ENCODE results near the gene LAMA1. TPM values are rescaled to one million over a fixed set of nuclear protein-coding genes. Genes with fewer than 3 reads are reported as not detected.

LAMA1 gene
- total RNA-seq, 1 experiment from 2014 or later = not detected

DNA sequence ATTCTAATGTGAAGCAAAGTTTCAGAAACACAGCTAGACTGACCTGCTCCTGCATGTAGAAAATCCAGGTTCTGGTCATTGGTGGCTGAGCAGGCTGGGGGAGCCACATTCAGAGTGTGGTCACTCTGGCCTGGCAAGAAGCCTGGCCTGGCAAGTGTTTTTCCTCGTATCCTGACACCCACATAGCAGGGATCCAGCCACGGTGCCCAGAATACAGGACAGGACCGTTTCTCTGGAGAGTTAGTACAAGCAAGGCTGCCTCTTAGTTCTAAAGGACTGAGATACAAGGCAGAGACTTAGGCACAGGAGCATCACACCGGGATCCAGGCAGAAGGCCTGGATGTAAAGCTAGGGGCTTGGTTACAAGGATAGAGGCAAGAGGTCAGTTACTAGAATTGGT, 4.8 kb upstream of the LAMA1 start:
- H2AFZ ChIP-seq (ENCODE audit: low read length) = no peak overlapping the region
- no peak overlapping the region for H3K4me2 ChIP-seq (ENCODE audit: low read depth, low read length, poor library complexity, severe bottlenecking)
- no peak overlapping the region for H3K27ac ChIP-seq (ENCODE audit: low read length)
- H3K4me3 ChIP-seq (ENCODE audit: low read length) = no peak overlapping the region
- DNase-seq = no peak
- no peaks in the 10 kb centered on the region for H3K79me2 ChIP-seq (ENCODE audit: low read length)
- H4K20me1 ChIP-seq (ENCODE audit: insufficient read depth, low read depth, low read length) = no peaks in the 10 kb centered on the region
- no peaks in the 10 kb centered on the region for H3K9me2 ChIP-seq (replicated peaks; ENCODE audit: insufficient read depth, low read length)
- H3K9ac ChIP-seq (ENCODE audit: low read length) = no peak overlapping the region
- no peaks in the 10 kb centered on the region for H3K36me3 ChIP-seq (ENCODE audit: insufficient read depth, low read length)
- no peaks in the 10 kb centered on the region for H3K4me1 ChIP-seq (ENCODE audit: low read length)
- H3K9me3 ChIP-seq (ENCODE audit: low read length) = no peaks in the 10 kb centered on the region
- H3K27me3 ChIP-seq (ENCODE audit: low read length) = no peaks in the 10 kb centered on the region

DNA sequence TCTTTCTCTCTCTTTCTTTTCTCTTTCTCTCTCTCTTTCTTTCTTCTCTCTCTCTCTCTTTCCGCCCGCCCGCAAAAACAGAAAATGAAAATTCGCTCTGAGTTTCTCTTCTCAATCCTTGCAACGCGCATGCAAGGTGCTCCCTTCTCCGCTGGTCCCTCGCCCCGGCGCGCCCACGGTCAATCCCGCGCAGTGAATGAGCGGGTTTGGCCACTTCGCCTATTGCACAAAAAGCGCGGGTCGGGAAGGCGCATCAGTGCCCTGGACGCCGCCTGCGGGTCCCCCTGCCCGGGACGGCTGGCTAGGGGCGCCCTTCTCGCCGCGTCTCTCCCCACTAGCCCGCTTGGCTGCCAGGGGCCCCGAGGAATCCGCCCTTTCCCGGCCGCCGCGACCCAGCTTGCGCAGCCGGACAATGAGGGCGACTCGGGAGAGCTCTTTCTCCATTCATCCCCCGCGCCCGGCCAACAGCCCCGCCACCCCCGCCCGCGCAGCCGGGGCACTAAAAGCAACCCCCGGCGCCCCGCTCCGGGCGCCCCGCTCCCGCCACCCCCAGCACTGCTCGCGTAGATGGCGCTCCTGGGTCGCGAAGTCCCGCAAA, 706 bp downstream of the LAMA1 start:
- H3K36me3 ChIP-seq (ENCODE audit: insufficient read depth, low read length) = no peaks in the 10 kb centered on the region
- H3K27me3 ChIP-seq (ENCODE audit: low read length) = no peaks in the 10 kb centered on the region
- H3K4me2 ChIP-seq (ENCODE audit: low read depth, low read length, poor library complexity, severe bottlenecking) = no peak overlapping the region
- H3K9me2 ChIP-seq (replicated peaks; ENCODE audit: insufficient read depth, low read length) = no peaks in the 10 kb centered on the region
- no peaks in the 10 kb centered on the region for H3K9me3 ChIP-seq (ENCODE audit: low read length)
- H3K4me1 ChIP-seq (ENCODE audit: low read length) = no peaks in the 10 kb centered on the region
- no peak overlapping the region for H3K27ac ChIP-seq (ENCODE audit: low read length)
- no peak for DNase-seq
- H3K9ac ChIP-seq (ENCODE audit: low read length) = no peak overlapping the region
- no peak overlapping the region for H3K4me3 ChIP-seq (ENCODE audit: low read length)
- H4K20me1 ChIP-seq (ENCODE audit: insufficient read depth, low read depth, low read length) = no peaks in the 10 kb centered on the region
- no peak overlapping the region for H2AFZ ChIP-seq (ENCODE audit: low read length)
- H3K79me2 ChIP-seq (ENCODE audit: low read length) = no peaks in the 10 kb centered on the region

DNA sequence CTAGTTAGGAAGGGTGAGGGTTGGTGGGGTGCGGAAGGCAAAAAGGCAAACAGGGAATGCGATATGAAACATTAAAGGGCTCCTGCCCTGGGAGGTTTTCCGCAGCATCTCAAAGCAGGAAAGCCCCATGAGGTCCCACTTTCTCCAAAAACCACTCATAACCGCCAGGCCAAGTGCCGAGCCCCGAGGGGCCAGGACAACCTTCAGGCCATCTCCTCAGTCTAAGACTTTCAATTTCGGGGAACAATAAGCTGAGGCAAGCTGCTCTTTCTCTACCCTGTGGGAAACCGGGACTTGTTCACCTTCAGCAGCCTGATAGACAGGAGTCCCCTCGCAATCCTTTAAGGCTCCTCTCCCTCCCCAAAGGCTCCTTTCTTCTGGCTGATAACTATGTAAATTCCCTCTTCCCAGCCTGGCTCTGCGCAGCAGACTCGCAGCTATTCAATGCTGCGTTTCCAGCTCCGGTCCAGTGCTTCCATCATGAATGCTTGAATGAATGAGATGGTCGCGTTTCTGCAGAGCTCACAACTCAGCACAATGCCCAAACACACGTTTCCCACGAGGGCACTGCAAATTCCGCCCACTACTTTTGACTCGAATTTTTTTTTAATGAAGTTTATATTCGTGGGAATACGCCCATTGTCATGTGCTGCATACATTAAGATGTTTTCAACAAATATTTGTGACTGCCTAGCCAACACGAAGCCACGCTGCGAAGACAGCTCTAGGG, 1.4 kb downstream of the LAMA1 start:
- H3K9me3 ChIP-seq (ENCODE audit: low read length) = no peaks in the 10 kb centered on the region
- no peaks in the 10 kb centered on the region for H3K27me3 ChIP-seq (ENCODE audit: low read length)
- H3K4me1 ChIP-seq (ENCODE audit: low read length) = no peaks in the 10 kb centered on the region
- no peaks in the 10 kb centered on the region for H3K9me2 ChIP-seq (replicated peaks; ENCODE audit: insufficient read depth, low read length)
- no peak overlapping the region for H2AFZ ChIP-seq (ENCODE audit: low read length)
- H3K79me2 ChIP-seq (ENCODE audit: low read length) = no peaks in the 10 kb centered on the region
- H3K4me2 ChIP-seq (ENCODE audit: low read depth, low read length, poor library complexity, severe bottlenecking) = no peak overlapping the region
- H3K4me3 ChIP-seq (ENCODE audit: low read length) = no peak overlapping the region
- no peak overlapping the region for H3K9ac ChIP-seq (ENCODE audit: low read length)
- no peaks in the 10 kb centered on the region for H4K20me1 ChIP-seq (ENCODE audit: insufficient read depth, low read depth, low read length)
- H3K36me3 ChIP-seq (ENCODE audit: insufficient read depth, low read length) = no peaks in the 10 kb centered on the region
- H3K27ac ChIP-seq (ENCODE audit: low read length) = no peak overlapping the region
- DNase-seq = no peak

DNA sequence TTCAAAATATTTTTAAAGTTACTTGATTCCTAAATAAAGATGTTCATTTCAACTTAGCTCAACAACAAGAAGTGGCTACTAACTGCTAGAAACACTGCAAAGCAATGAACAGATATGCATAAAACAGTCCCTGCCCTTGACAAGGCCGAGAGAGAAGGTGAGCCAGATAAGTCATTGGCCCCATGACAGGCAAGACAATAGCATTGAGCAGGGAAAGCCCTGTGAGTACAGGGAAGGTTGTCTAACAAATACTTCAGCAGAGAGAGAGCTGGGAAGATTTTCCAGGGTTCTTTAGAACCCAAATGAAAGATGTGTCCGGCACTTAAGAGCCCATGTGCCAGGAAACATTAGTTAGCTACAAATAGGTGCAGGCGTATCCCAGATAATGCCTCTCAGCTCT, 4.7 kb downstream of the LAMA1 start:
- Histone ChIP-seq H3K9me3 (ENCODE audit: low read length) (no peaks in the 10 kb centered on the region), H3K9ac (ENCODE audit: low read length) (no peak overlapping the region), H4K20me1 (ENCODE audit: insufficient read depth, low read depth, low read length) (no peaks in the 10 kb centered on the region), H3K79me2 (ENCODE audit: low read length) (no peaks in the 10 kb centered on the region), H3K27me3 (ENCODE audit: low read length) (no peaks in the 10 kb centered on the region), H3K36me3 (ENCODE audit: insufficient read depth, low read length) (no peaks in the 10 kb centered on the region), H3K4me2 (ENCODE audit: low read depth, low read length, poor library complexity, severe bottlenecking) (no peak overlapping the region), H2AFZ (ENCODE audit: low read length) (no peak overlapping the region), H3K4me3 (ENCODE audit: low read length) (no peak overlapping the region), H3K4me1 (ENCODE audit: low read length) (no peaks in the 10 kb centered on the region), H3K9me2 (replicated peaks; ENCODE audit: insufficient read depth, low read length) (no peaks in the 10 kb centered on the region), H3K27ac (ENCODE audit: low read length) (no peak overlapping the region)
- DNase-seq = no peak

DNA sequence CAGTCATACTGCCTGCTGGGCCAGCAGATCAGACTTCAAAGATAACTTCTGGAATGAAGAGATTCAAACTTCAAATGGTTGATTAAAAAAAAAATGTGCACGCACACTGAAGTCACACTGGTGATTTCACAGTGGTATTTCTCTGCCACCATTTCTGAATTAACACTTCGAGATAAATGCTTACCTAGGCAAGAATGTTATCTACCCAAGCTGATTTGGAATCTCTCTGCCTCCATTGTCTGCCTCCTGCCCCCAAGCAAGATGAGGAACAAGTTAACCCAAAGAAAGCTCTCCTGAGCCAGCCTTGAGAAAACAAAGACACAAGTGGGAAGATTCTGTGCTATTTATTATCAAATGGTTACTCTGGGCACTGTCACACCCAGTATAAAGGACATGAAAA, 6.5 kb downstream of the LAMA1 start:
- no peaks in the 10 kb centered on the region for H3K9me2 ChIP-seq (replicated peaks; ENCODE audit: insufficient read depth, low read length)
- no peak overlapping the region for H2AFZ ChIP-seq (ENCODE audit: low read length)
- no peak overlapping the region for H3K4me2 ChIP-seq (ENCODE audit: low read depth, low read length, poor library complexity, severe bottlenecking)
- no peak overlapping the region for H3K4me3 ChIP-seq (ENCODE audit: low read length)
- no peak for DNase-seq
- no peaks in the 10 kb centered on the region for H3K9me3 ChIP-seq (ENCODE audit: low read length)
- H3K27ac ChIP-seq (ENCODE audit: low read length) = no peak overlapping the region
- no peaks in the 10 kb centered on the region for H3K79me2 ChIP-seq (ENCODE audit: low read length)
- H4K20me1 ChIP-seq (ENCODE audit: insufficient read depth, low read depth, low read length) = no peaks in the 10 kb centered on the region
- H3K27me3 ChIP-seq (ENCODE audit: low read length) = no peaks in the 10 kb centered on the region
- no peaks in the 10 kb centered on the region for H3K4me1 ChIP-seq (ENCODE audit: low read length)
- no peaks in the 10 kb centered on the region for H3K36me3 ChIP-seq (ENCODE audit: insufficient read depth, low read length)
- no peak overlapping the region for H3K9ac ChIP-seq (ENCODE audit: low read length)

DNA sequence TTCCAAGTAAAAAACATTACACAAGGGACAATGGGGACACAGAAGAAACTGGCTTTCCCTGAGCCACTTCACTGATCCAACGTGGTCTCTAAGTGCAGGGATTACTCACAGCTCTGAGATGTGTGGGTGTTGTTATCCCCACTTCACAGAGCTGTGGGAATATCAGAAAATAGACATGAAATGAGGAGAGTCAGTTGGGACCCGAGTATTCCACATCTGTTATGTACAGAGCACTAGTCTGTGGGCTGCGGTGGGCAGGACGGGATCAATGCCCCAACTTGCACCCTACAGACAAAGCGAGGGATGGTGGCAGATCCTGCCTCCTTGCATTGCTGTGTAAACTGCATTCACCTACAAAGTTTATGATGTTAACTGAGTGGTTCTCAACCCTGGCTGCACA, 11.7 kb downstream of the LAMA1 start:
- H3K9ac ChIP-seq (ENCODE audit: low read length) = no peak overlapping the region
- no peaks in the 10 kb centered on the region for H3K9me3 ChIP-seq (ENCODE audit: low read length)
- no peak for DNase-seq
- no peak overlapping the region for H2AFZ ChIP-seq (ENCODE audit: low read length)
- no peaks in the 10 kb centered on the region for H3K9me2 ChIP-seq (replicated peaks; ENCODE audit: insufficient read depth, low read length)
- no peaks in the 10 kb centered on the region for H3K79me2 ChIP-seq (ENCODE audit: low read length)
- H4K20me1 ChIP-seq (ENCODE audit: insufficient read depth, low read depth, low read length) = no peaks in the 10 kb centered on the region
- no peak overlapping the region for H3K4me2 ChIP-seq (ENCODE audit: low read depth, low read length, poor library complexity, severe bottlenecking)
- H3K36me3 ChIP-seq (ENCODE audit: insufficient read depth, low read length) = no peaks in the 10 kb centered on the region
- H3K4me3 ChIP-seq (ENCODE audit: low read length) = no peak overlapping the region
- no peaks in the 10 kb centered on the region for H3K4me1 ChIP-seq (ENCODE audit: low read length)
- no peak overlapping the region for H3K27ac ChIP-seq (ENCODE audit: low read length)
- H3K27me3 ChIP-seq (ENCODE audit: low read length) = no peaks in the 10 kb centered on the region

DNA sequence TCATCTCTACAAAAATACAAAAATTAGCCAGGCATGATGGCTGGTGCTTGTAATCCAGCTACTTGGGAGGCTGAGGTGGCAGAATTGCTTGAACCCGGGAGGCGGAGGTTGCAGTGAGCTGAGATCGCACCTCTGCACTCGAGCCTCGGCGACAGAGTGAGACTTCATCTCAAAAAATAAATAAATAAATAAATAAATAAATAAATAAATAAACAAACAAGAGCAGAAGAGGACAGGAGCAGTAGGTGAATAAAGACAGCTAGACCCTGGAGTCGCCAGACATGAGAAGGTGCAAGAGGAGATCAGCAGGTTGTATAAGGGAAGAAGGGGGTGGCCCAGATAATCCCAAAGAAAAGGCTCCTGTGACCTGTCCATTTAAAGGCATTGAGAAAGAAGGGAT, 12.3 kb downstream of the LAMA1 start:
- no peak overlapping the region for H3K4me2 ChIP-seq (ENCODE audit: low read depth, low read length, poor library complexity, severe bottlenecking)
- H3K9me2 ChIP-seq (replicated peaks; ENCODE audit: insufficient read depth, low read length) = no peaks in the 10 kb centered on the region

DNA sequence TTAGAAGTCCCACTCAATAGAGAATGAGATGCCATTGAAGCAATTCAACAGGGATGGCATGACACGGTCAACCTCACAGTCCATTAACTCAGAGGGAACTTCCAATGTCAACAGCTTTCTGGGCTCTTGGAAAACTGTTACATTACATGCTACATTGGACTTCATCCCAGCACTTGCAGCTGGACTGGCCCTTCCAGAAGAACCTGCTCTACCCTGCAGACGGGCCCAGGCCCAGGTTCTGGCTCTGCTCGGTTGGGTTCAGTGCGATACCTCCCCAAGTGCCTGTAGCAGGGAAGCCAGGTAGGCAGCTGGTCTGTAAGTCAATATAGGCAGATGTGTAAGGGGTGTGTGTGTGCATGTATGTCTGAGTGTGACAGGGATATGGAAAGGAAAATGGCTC, 12.9 kb downstream of the LAMA1 start:
- H3K36me3 ChIP-seq (ENCODE audit: insufficient read depth, low read length) = no peaks in the 10 kb centered on the region
- H3K4me1 ChIP-seq (ENCODE audit: low read length) = no peaks in the 10 kb centered on the region
- no peaks in the 10 kb centered on the region for H3K9me3 ChIP-seq (ENCODE audit: low read length)
- DNase-seq = no peak
- H3K27me3 ChIP-seq (ENCODE audit: low read length) = no peaks in the 10 kb centered on the region
- no peak overlapping the region for H3K27ac ChIP-seq (ENCODE audit: low read length)
- H3K9me2 ChIP-seq (replicated peaks; ENCODE audit: insufficient read depth, low read length) = no peaks in the 10 kb centered on the region
- no peaks in the 10 kb centered on the region for H3K79me2 ChIP-seq (ENCODE audit: low read length)
- no peaks in the 10 kb centered on the region for H4K20me1 ChIP-seq (ENCODE audit: insufficient read depth, low read depth, low read length)
- no peak overlapping the region for H3K4me2 ChIP-seq (ENCODE audit: low read depth, low read length, poor library complexity, severe bottlenecking)
- H3K4me3 ChIP-seq (ENCODE audit: low read length) = no peak overlapping the region
- H2AFZ ChIP-seq (ENCODE audit: low read length) = no peak overlapping the region
- H3K9ac ChIP-seq (ENCODE audit: low read length) = no peak overlapping the region

More for the DNA sequence above, 12.3 kb downstream of the LAMA1 start:
- DNase-seq = no peak
- Histone ChIP-seq H3K4me3 (ENCODE audit: low read length) (no peak overlapping the region), H3K36me3 (ENCODE audit: insufficient read depth, low read length) (no peaks in the 10 kb centered on the region), H3K4me1 (ENCODE audit: low read length) (no peaks in the 10 kb centered on the region), H3K9me3 (ENCODE audit: low read length) (no peaks in the 10 kb centered on the region), H3K9ac (ENCODE audit: low read length) (no peak overlapping the region), H3K79me2 (ENCODE audit: low read length) (no peaks in the 10 kb centered on the region), H2AFZ (ENCODE audit: low read length) (no peak overlapping the region), H3K27me3 (ENCODE audit: low read length) (no peaks in the 10 kb centered on the region), H4K20me1 (ENCODE audit: insufficient read depth, low read depth, low read length) (no peaks in the 10 kb centered on the region), H3K27ac (ENCODE audit: low read length) (no peak overlapping the region)

All from Karpas-422 (cell line).